ENCODE measurements around the gene KCNQ2.
A peak's percentile ranks its signal among the peaks of the same experiment; 100 is the strongest.

The KCNQ2 gene

DNA sequence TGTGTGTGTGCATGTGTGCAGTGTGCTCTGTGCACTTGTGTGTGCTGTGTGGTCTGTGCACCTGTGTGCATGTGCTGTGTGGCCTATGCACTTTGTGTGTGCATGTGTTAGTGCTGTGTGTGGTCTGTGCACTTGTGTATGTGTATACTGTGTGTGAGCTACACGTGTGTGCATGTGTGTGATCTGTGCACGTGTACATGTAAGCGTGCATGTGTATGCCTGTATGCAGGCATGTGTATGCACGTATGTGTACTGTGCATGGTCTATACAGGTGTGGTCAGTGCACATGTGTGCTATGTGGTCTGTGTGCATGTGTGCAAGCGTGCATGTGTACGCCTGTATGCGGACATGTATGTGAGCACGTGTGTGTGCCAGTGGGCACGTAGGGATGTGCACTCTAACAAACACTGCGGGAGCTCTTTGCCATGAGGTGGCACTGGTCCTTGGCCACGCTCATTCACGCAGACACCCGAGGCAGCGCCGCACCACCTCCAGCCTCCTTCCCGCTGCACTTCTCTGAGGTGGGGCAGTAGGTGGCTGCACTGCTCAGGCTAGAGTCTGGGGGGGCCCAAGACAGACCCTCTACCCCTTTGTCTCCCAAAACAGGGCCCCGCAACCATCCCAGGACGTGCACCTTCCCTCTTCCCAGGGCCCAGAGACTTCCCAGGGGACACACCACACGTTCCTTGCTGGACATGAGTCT is 68.9 kb downstream of the KCNQ2 start:
- no peak for DNase-seq (ENCODE audit: low spot score)

DNA sequence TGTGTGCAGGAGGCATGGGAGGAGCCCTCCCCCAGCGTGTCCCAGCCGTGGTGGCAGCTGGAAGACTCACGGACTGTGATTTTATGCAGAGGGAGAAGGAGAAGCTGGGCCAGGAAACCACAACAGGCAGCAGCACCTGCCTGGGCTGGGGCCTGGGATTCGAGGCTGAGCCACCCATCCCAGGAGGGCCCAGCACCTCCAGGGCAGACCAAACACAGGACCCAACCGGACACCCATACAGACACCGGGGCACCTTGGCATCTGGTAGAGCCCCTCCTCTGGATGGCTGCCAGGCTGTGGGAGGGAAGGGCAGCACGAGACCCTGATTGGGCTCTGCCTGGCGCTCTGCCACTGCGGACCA is 69.6 kb downstream of the KCNQ2 start:
- DNase-seq (ENCODE audit: low spot score), result no peak

- peak; percentile 47 for DNase-seq (ENCODE audit: low spot score)
Measured at GRCh38 chr20:63402181-63402859, 70.1 kb downstream of the KCNQ2 start.

GRCh38 chr20:63401384-63402110 is 70.9 kb downstream of the KCNQ2 start:
- no peak for DNase-seq (ENCODE audit: low spot score)

DNA sequence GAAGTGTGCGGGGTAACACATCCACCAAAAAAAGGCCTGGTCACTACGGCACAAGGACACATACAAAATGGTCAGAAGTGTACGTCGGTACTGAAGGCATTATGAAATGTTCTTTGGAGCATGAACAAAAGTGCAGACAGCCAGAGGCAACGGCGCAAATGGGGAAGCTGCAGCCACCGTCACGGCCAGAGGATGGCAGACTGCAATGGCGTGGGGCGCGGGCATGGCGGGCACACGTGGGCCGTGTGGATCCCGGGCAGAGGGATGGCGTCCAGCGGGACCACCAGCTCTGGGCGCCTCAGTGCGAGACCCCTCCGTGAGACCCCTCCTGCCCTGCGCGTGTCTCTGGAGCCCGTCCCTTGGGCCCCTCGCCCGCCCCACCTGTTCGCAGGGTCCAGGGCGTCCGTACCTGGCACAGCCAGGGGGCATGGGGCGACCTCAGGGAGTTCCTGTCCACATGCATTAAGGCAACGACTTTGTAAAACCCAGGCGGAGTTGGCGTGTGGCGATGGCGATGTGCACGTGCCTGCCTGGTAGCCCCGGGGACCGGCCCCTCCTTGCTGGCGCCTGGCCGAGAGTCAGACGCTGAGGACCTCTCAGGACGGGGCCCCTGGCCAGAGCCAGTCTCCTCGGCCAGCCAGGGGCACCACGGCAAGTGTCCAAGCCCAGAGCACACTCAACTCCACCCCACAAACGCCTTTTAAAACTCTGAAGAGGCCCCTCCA is 71.8 kb downstream of the KCNQ2 start:
- no peak for DNase-seq (ENCODE audit: low spot score)

DNA sequence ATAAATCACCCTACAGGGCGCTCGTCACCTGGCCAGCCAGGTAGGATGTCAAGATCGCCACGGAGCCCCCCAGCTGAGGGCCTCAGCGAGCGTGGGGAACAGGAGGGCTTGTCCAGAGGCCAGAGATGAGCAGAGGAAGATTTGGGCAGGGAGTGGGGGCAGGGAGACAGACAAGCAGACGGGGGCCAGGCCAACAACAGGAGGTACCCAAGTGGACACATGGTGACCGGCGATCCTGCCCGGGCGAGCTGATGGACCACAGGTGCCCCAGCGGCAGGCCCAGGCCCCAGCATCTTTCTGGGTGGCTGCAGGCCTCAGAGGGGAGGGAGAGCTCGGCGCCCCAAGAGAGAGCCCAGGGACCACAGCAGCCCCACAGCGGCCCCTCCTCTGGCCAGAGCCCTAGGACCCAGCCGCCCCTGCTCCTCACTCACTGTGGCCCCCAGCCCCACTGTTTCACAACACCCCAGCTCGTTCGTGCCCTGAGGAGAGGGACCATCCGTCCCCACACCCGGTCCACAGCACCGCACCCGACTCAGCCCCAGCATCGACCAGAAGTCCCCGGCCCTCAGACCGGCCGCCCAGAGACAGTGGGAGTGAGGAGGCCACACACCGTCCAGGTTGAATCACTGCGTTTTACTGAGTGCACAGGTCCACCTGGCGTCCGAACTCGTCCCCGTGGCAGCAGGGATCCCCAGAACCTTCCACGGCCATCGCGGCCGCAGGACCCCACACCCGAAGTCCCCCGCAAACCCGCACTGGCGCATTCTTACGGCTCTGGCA is 72.7 kb downstream of the KCNQ2 start:
- DNase-seq (ENCODE audit: low spot score), result no peak

DNA sequence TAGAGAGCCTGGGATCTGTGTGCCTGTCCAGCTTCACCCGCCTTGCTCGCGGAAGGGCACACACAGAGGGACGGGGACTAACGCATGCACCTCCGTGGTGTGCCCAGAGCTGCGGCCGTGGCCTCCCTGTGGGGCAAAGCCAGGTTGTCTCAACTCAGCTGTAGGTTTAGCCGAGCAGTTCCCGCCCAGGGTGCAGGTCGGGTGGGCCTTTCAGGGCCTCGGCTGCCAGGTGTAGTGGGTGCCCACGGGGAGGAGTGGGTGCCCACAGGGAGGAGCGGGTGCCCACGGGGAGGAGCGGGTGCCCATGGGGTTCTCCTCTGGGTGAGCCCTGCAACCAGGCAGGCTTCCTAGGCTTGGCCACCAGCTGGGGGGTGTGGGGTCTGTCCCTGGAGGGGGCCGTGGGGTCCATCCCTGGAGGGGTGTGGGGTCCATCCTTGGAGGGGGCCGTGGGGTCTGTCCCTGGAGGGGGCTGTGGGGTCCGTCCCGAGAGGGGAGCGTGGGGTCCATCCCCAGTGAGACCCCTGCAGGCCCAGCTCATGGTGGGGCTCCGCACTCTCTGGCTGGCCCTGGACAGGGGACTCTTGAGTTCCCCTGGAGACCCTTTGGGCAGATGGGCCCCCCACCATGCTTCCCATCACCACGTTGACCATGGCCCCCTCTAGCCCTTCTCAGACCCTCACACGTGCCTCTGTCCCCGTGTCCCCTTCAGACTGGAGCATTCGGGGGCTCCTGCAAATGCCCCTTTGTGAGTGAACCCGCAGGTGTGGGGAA is 73.5 kb downstream of the KCNQ2 start:
- no peak for DNase-seq (ENCODE audit: low spot score)

DNA sequence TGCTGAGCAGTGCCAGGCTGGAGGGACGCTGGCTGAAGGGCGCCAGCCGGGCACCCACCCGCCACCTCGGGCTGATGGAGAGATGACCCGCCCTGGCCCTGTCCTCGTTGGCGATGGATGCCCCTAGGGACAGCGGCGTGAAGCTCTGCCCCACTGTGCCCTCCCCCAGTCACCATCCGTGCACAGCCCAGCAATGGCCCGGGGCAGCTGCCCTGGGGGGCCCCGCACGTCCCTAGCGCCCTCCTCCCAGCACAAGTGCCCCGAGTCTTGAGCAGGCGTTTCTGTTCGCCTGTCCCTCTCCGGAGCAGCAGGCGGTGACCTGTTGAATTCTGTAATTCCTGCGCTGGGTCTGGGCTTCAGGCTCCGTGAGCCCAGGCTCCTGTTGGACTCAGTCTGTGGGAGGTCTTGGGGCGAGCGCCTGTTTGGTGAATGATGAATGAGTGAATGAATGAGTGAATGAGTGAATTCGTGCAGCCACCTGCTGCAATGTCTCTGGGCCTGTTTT is 74.5 kb downstream of the KCNQ2 start:
- DNase-seq (ENCODE audit: low spot score), result no peak

GRCh38 chr20:63397155-63397843 is 75.2 kb downstream of the KCNQ2 start:
- DNase-seq (ENCODE audit: low spot score), result no peak

GRCh38 chr20:63396300-63396699 is 76.2 kb downstream of the KCNQ2 start:
- no peak for DNase-seq (ENCODE audit: low spot score)

GRCh38 chr20:63395723-63396122 is 76.7 kb downstream of the KCNQ2 start:
- DNase-seq (ENCODE audit: low spot score), result no peak

DNA sequence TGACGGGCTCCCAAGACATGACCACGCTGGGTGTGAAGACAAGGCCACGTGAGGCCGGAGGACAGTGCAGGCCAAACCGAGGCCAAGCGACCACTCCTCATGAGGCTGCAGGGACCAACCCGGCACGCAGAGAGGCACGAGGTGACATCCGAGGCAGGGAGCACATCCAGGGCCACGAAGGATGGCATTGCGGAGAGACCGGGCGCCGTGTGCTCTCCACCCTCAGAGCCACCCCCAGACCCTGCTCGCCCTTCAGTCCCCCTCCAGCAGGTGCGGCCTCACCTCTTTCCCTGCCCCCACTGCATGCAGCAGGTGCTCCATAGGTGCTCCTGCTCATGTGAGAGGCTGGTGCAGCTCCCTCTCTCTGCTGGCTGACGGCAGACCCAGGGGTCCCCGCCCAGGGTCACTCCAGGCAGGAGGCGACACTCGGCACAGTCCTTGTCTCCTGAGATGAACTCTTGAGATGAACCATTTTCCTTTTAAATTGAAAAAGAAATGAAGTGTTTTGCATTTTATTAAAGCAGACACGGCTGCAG is 77.5 kb downstream of the KCNQ2 start:
- no peak for DNase-seq (ENCODE audit: low spot score)

- DNase-seq (ENCODE audit: low spot score), result no peak
Measured at GRCh38 chr20:63394069-63394919, 78.2 kb downstream of the KCNQ2 start.

GRCh38 chr20:63393566-63393965 is 78.9 kb downstream of the KCNQ2 start:
- DNase-seq (ENCODE audit: low spot score), result no peak

GRCh38 chr20:63392465-63393365 is 79.7 kb downstream of the KCNQ2 start:
- no peak for DNase-seq (ENCODE audit: low spot score)

DNA sequence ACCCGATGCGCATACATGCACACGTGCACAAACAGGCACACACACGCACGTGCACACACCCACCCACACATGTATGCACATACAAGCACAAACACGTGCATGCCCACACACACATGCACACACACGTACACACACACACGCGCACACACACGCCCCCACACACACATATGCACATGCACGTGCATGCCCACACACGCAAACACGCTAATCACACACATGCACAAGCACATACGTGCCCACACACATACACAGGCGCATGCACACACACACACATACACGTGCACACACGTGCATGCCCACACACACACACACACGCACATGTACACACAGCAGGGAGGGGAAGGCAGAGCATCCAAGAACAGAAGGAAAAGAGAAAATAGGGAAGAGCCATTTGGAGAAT is 84.5 kb downstream of the KCNQ2 start:
- DNase-seq (ENCODE audit: low spot score), result no peak

DNA sequence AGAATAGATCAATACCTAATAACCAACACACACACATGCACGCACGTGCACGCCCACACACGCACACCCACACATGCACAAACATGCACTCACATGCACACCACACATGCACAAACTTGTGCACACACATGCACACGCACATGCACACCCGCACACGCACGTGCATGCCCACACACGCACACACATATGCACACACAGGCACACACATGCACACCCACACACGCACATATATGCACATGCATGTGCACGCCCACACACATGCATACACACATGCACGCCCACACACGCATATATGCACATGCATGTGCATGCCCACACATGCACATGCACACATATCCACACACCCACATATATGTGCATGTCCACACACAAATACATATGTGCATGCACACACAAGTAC is 85.1 kb downstream of the KCNQ2 start:
- DNase-seq (ENCODE audit: low spot score), result no peak

GRCh38 chr20:63386491-63386890 is 86.0 kb downstream of the KCNQ2 start:
- DNase-seq (ENCODE audit: low spot score), result no peak

Measured in AG20443 (cell line).